ENCODE data around the gene RTBDN. TPM values are rescaled to one million over a fixed set of nuclear protein-coding genes. Genes with fewer than 3 reads are reported as not detected.

RTBDN gene
- polyA plus RNA-seq, 1 of the 3 experiments (the other 2 are of a cell fraction): 0.72 TPM

GRCh38 chr19:12778017-12778904 is 56.1 kb downstream of the RTBDN start (continued):
- peak; percentile 66; the same call in 1 of the 2 replicates for TF ChIP-seq SIN3A (IDR thresholded peaks at IDR 0.05; ENCODE audit: borderline replicate concordance, low read depth, low read length)

- Histone ChIP-seq H3K9me2 (no peaks in the 10 kb centered on the region), H2AFZ (ENCODE audit: low read depth) (peak overlapping the region; percentile 80), H3K9me3 (no peaks in the 10 kb centered on the region), H3K27me3 (ENCODE audit: insufficient read depth) (no peaks in the 10 kb centered on the region), H3K79me2 (ENCODE audit: insufficient read depth) (no peaks in the 10 kb centered on the region), H3K4me2 (peak overlapping the region; percentile 91), H3K4me1 (ENCODE audit: control insufficient read depth in 1 of 2, insufficient read depth in 2 of 2, low read depth in 1 of 2, low read length in 1 of 2) (peaks cover 24 to 41% of the 10 kb centered on the region in 2 experiments; a peak in 3 of 4 replicates), H4K20me1 (ENCODE audit: insufficient read depth) (no peaks in the 10 kb centered on the region), H3K4me3 (ENCODE audit: low read depth in 2 of 2, low read length in 1 of 2) (peak overlapping the region; percentile 52 to 64), H3K9ac (peak overlapping the region; percentile 51), H3K36me3 (replicated peaks in 1 of 2; ENCODE audit: control insufficient read depth in 1 of 2, insufficient read depth in 2 of 2, low read length in 1 of 2) (no peaks in the 10 kb centered on the region), H3K27ac (ENCODE audit: low read depth in 2 of 2, low read length in 1 of 2) (peak overlapping the region; percentile 90 to 98), H3F3A (replicated peaks; ENCODE audit: insufficient read depth) (peaks cover 38% of the 10 kb centered on the region)
- ChIA-PET POLR2A (interaction anchor here (1.0 to 3.5 kb wide), 6 partner anchors 12 to 70 kb away, joined by 3 to 88 read pairs (median 5); partner anchors contain the start of gene JUNB), CTCF (interaction anchor here (0.7 to 12.1 kb wide), 27 partner anchors 11 to 265 kb away, joined by 3 to 447 read pairs (median 4); partner anchors contain the start of genes GET3, JUNB, MAST1 and PRDX2)
- 12% methylated on average over 42 of the region's 43 CpGs for WGBS (ENCODE audit: low lambda C conversion rate)
- DNase-seq: peak; percentile 89
- TF ChIP-seq CTCF (IDR thresholded peaks at IDR 0.05): peak; percentile 93
- TF ChIP-seq ELF1 (IDR thresholded peaks at IDR 0.05): no peak
- TF ChIP-seq USF2 (IDR thresholded peaks at IDR 0.05; ENCODE audit: borderline replicate concordance, low read depth, low read length): no peak
- no peak for TF ChIP-seq GABPA (IDR thresholded peaks at IDR 0.05; ENCODE audit: low read depth)
- TF ChIP-seq FOSL2 (IDR thresholded peaks at IDR 0.05; ENCODE audit: borderline replicate concordance, low read depth): no peak
- no peak; the same call in 1 of the 2 replicates for TF ChIP-seq MXI1 (IDR thresholded peaks at IDR 0.05; ENCODE audit: low read depth, low read length)
- no peak for TF ChIP-seq JUND (IDR thresholded peaks at IDR 0.05)
- no peak for TF ChIP-seq NFIC (IDR thresholded peaks at IDR 0.05; ENCODE audit: borderline replicate concordance)
- TF ChIP-seq TAF1 (IDR thresholded peaks at IDR 0.05; ENCODE audit: borderline replicate concordance, low read depth, low read length): no peak
- TF ChIP-seq RCOR1 (IDR thresholded peaks at IDR 0.05; ENCODE audit: low read length): no peak
- no peak; a peak in 1 of 4 replicates for TF ChIP-seq EP300 (IDR thresholded peaks at IDR 0.05; ENCODE audit: borderline replicate concordance in 1 of 2, low read depth in 1 of 2, low read length in 1 of 2)
- peak; percentile 83 for TF ChIP-seq RAD21 (IDR thresholded peaks at IDR 0.05; ENCODE audit: low read length)
- TF ChIP-seq REST (IDR thresholded peaks at IDR 0.05; ENCODE audit: low read depth, low read length): no peak
- no peak for TF ChIP-seq MEF2A (IDR thresholded peaks at IDR 0.05; ENCODE audit: borderline replicate concordance, low read depth)
- no peak for TF ChIP-seq YY1 (IDR thresholded peaks at IDR 0.05; ENCODE audit: low read depth)
- peak; percentile 41 for TF ChIP-seq GATA2 (CRISPR knock-in tag; IDR thresholded peaks at IDR 0.05)
- TF ChIP-seq RXRA (IDR thresholded peaks at IDR 0.05; ENCODE audit: borderline replicate concordance, low read depth): no peak
- no peak for TF ChIP-seq IRF3 (IDR thresholded peaks at IDR 0.05; ENCODE audit: low read depth, low read length)
- TF ChIP-seq TCF12 (IDR thresholded peaks at IDR 0.05): no peak
- TF ChIP-seq FOXM1 (IDR thresholded peaks at IDR 0.05; ENCODE audit: low read depth): no peak
- 0 out of 2 replicates have a peak, but pooled peaks have one; percentile 35 for TF ChIP-seq SIN3A (IDR thresholded peaks at IDR 0.05; ENCODE audit: borderline replicate concordance, low read depth, low read length)
- TF ChIP-seq CHD2 (IDR thresholded peaks at IDR 0.05; ENCODE audit: low read length, partially characterized antibody): peak; percentile 40
These were observed 57.0 kb downstream of the RTBDN start for GRCh38 chr19:12777217-12778016.

Measured in SK-N-SH (cell line).